Epithelial cell of esophagus (primary cell): ENCODE data around the gene PLCH2.

Experiments used
- DNase-seq: peaks from one replicate; pipeline ENCODE4 v3.0.0; 2010; ENCODE audit warnings: low read depth
- H3K4me3 ChIP-seq: 2 replicates; pipeline ENCODE4 v1.5.1; 2011; ENCODE audit warnings: mild to moderate bottlenecking, low read length, control low read depth
- CTCF ChIP-seq: IDR thresholded peaks from 2 replicates; pipeline ENCODE4 v1.5.1; 2011; ENCODE audit warnings: low read depth, mild to moderate bottlenecking, low read length, control low read depth, inconsistent platforms; ENCODE audit not compliant: insufficient read depth; ENCODE audit errors: missing control alignments

Gene PLCH2

GRCh38 chr1:2459757-2460156, 16.3 kb upstream of the PLCH2 start:
- no peak for DNase-seq
- no peak overlapping the region for H3K4me3 ChIP-seq
- TF ChIP-seq CTCF = no peak

DNA sequence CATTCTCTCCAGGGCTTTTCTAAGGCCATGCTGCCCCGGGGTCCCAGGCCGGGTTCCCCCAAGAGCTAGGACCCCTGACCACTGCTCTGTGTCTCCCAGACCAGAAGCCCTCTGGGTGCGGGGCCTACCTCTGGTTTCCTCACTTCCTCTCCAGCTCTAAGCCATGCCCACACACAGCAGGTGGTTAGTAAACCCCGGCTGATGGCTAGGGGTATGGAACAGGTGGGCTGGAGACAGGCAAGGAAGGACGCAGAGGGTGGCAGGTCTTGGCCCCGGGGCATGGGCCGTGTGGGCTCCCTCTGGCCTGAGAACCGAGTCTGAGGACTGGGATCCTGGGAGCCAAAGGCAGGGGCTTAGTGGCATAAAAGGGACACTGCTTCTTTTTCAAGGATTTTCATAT, 15.9 kb upstream of the PLCH2 start:
- no peak for DNase-seq
- no peak overlapping the region for H3K4me3 ChIP-seq
- TF ChIP-seq CTCF = no peak

GRCh38 chr1:2460996-2461751, 14.9 kb upstream of the PLCH2 start:
- DNase-seq = no peak
- no peak for TF ChIP-seq CTCF
- H3K4me3 ChIP-seq = no peak overlapping the region

GRCh38 chr1:2462819-2463218, 13.3 kb upstream of the PLCH2 start:
- H3K4me3 ChIP-seq = no peak overlapping the region
- DNase-seq = no peak
- TF ChIP-seq CTCF = no peak

DNA sequence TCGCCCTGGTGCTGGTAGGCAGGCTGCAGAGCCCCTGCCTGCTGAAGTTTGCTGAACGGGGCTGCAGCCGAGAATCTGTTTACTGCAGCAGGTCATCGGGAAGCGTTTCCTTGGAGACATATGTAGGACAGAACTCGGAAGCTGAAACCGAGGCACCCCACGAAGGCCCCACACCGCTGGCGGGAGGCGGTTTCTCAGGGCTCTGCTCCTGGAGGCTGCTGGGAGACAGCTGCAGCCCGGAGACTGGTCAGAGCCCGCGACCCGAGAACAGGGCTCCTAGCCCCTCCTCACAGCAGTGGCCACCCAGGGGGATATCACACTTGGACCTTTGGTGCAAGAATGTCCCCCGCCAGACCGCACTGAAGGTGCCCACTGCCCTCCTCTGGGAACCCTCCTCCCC, 12.7 kb upstream of the PLCH2 start:
- no peak for TF ChIP-seq CTCF
- no peak for DNase-seq
- no peak overlapping the region for H3K4me3 ChIP-seq

DNA sequence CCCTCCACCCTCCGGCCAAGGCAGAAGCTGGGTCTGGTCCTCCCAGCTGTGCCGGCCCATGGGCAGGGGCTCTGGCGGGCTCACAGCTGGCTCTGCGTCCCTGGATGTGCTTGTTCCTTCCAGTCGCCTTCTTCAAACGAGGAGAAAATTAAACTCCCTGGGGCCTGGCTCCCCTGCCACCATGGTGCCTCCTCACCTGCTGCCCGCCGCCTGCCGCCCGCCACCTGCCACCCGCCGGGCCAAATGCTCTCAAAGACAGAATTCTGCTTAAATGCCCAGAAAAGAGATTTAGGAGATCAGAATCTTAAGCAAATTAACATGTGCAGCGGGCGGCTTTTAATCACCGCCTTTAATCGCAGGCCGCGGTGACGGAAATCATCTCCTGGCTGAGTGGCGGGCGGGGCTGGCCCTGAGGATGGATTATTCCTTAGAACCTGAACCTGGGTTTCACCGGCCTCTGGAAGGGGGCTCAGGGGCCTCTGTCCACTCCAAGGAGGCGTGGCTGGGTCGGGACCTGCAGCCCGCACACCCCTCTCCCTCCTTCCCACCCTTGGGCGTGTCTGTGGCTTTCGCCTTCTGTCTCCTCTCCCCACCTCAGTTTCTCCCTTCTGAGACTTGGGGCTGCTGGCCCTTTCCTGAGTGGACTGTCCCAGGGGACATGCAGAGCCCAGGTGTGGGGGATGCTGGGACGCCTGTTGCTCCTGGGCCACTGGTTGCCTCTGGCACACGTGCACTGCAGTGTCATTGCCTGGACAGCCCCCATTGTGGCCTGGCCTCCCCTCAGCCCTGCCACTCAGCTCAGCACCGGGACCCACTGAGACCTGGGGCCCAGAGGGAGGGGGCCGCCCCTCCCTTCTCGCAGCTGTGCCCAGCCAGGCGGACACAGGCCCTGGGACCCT, 10.5 kb upstream of the PLCH2 start:
- TF ChIP-seq CTCF = no peak

DNA sequence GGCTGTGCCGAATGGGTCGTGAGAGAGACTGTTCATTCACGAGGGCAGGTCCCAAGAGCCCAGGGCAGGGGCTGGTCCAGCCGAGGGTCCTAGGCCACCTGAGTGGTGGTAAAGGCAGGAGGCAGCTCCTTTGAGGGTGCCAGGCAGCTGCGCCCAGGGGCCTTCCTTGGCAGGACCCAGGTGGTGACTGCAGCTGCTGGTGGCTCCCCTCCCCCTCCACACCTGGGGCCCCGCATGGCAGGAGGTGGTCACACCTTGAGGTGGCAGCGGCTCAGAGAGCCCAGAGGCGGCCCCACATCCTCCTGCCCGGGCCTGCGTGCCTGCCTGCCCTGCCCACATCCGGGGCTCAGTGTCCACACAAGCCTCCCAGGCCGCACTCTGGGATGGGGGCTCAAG, 9.8 kb upstream of the PLCH2 start:
- H3K4me3 ChIP-seq = no peak overlapping the region
- DNase-seq = peak; percentile 34
- TF ChIP-seq CTCF = no peak

More for the DNA sequence above, 10.5 kb upstream of the PLCH2 start:
- no peak for DNase-seq
- no peak overlapping the region for H3K4me3 ChIP-seq
